HPDE6-E6E7 (cell line): ENCODE results near the gene PTPRK.

Experiments used
- DNase-seq: peaks from one replicate; pipeline ENCODE4 v3.0.0; 2011; ENCODE audit warnings: missing footprints; ENCODE audit errors: extremely low spot score

PTPRK gene

GRCh38 chr6:128150376-128150775, 370.0 kb downstream of the PTPRK start:
- no peak for DNase-seq

DNA sequence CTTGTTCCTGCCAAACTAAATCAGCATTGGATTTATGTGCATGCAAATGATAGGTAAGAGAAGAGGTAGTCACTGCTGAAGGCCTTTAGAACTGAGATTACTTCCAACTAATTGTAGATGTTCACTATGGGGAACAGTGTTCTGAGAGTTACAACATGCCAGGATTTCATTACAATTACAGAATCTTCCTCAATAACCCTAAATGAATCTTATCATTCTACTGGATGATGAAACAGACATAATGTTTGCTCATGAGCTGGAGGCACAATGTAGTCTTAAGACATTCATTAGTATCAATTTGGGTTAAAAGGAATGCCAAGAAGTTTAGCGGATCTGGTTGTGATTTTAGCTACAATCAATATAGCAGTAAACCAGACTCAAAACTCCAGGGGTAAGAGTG, 370.6 kb downstream of the PTPRK start:
- no peak for DNase-seq

- DNase-seq = no peak
These were observed 376.1 kb downstream of the PTPRK start for GRCh38 chr6:128144320-128144719.

DNA sequence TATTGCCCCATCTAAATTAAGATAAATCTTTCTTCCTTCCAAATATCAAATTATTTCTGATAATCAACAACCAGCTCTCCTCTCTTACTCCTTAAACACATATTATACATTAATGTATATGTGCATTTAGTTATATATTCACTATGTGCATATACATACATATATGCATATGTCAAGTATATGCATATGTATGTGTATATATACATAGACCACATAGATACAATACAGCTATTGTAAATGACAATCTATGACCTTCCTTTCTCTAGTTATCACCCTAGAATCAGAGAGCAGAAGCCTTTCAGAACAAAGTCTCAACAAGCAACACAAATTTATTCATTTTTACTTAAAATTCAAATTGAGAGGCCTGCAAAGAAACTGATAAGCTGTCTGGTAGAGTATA, 378.5 kb downstream of the PTPRK start:
- no peak for DNase-seq

- DNase-seq = no peak
These were observed 380.9 kb downstream of the PTPRK start for GRCh38 chr6:128139519-128139918.

GRCh38 chr6:128138694-128139093, 381.7 kb downstream of the PTPRK start:
- no peak for DNase-seq

GRCh38 chr6:128135325-128135724, 385.1 kb downstream of the PTPRK start:
- no peak for DNase-seq

DNA sequence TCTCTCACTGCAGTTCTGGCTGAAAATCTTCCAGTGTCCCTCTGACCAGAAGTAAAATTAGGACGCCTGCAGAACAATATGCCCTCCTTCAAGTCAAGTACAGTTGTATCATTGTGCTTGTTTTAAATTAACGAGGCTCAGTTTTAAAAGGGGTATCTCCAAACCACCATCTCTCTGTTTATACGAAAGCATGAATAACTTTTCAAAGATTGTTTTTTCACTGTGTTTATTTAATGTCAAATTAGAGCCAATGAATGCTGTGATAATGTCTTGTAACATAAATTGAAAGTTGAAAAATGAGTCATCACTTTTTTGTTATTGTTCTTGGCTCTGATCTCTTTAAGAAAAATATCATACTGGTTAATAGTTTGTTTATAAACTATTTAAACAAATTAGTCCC, 388.8 kb downstream of the PTPRK start:
- no peak for DNase-seq

- DNase-seq = no peak
These were observed 389.4 kb downstream of the PTPRK start for GRCh38 chr6:128131036-128131435.

DNA sequence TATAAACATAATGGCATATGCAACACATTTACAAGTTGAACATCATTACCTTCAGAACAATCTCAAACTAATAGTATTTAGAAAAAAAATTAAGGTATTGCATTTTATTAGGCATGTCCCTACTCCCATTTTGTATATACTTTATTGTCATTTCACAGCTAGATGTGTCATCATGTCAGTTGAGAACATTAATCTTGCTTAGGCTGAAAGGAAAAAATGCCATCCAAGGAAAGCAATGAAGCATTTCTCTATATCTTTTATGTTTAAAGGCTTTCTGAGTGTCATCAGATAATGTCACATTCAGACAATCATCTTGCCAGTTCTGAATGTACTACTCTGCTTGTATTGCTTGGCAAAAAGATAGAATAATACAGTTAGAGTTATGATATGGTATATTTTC, 390.7 kb downstream of the PTPRK start:
- no peak for DNase-seq

DNA sequence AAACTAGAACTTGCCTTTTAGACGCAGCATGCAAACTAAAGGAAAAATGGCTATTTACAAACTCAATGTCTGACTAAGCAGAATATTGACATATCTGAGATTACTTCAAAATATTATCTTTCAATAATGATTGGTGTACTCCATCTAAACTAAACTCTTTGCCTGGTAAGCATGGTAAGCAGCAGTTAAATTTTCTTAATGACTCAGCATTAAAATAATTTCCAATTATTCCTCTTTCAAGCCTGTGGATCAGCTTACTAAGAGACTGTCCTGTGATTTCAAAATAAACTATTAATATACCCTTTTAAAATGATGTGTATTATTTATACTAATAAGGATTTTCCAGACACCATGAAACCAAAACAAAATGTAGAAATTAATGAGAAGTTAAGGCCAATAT, 392.7 kb downstream of the PTPRK start:
- DNase-seq = no peak

- DNase-seq = no peak
These were observed 395.7 kb downstream of the PTPRK start for GRCh38 chr6:128124713-128125112.

- no peak for DNase-seq
These were observed 398.8 kb downstream of the PTPRK start for GRCh38 chr6:128121610-128122009.

- no peak for DNase-seq
These were observed 399.2 kb downstream of the PTPRK start for GRCh38 chr6:128121190-128121589.

- DNase-seq = no peak
These were observed 402.0 kb downstream of the PTPRK start for GRCh38 chr6:128118401-128118800.

- no peak for DNase-seq
These were observed 402.5 kb downstream of the PTPRK start for GRCh38 chr6:128117916-128118315.

GRCh38 chr6:128114164-128114563, 406.2 kb downstream of the PTPRK start:
- DNase-seq = no peak

DNA sequence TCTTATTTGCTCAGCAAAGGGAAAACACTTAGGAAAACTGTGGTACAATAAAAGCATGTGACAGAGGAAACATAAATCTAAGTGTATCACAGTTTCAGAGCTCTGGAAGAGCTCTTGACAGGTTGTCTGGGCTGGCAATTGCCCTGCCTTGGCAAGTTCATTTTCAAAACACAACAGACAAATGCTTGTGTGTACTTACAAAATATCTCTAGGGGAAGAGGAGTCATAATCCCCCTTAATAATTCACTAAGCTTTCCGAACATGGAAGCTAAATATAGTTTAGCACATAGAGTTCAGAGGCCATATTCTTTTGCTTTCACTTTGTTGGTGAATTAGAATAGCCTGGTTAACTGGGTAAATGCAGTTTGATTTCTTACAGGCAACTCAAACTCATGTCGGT, 407.9 kb downstream of the PTPRK start:
- DNase-seq = no peak

GRCh38 chr6:128111096-128111495, 409.3 kb downstream of the PTPRK start:
- DNase-seq = no peak

DNA sequence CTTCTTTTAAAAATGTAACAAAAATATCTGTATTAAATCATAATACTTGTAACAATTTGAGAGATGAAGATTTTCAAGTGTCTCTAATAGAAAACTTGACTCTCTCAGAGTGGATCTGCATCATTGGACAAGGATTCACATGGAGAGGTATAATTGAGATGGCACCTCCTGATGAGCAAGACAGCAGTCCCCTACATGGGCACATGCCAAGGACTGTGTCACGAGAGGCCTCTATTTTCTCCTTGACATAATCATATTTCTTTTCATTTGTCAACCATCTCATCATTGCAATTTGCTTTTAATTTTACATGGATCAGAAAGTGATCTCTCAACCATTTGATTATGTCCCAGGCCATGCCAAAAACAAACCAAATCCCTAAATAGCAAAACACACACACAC, 412.7 kb downstream of the PTPRK start:
- DNase-seq = no peak

DNA sequence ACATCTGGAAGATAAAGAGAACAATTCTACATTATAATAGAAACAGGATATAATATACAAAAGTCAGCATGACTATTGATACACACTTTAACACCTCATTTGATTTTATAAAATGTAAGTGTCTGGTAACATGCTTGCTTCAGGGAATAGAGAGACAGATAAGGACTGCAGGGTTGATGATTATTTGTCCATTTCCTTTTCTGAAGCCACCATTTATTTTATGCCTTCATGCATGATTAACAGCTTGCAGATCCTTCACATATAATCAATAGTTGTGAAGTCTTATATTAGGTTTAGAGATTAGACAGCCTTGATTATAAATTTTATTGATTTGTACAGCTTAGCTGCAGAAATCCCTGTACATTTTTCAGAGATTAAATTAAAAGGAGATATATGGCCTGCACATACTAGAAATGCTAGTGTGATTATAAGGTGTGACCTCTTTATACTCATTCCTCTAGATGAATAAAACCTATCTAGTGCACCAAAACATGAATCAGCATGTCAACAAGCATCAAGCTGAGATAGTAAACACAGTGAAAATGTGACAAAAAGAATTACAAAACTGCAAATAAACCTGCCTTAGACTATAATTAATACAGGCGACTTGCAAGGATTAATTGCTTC, 420.7 kb downstream of the PTPRK start:
- no peak for DNase-seq

DNA sequence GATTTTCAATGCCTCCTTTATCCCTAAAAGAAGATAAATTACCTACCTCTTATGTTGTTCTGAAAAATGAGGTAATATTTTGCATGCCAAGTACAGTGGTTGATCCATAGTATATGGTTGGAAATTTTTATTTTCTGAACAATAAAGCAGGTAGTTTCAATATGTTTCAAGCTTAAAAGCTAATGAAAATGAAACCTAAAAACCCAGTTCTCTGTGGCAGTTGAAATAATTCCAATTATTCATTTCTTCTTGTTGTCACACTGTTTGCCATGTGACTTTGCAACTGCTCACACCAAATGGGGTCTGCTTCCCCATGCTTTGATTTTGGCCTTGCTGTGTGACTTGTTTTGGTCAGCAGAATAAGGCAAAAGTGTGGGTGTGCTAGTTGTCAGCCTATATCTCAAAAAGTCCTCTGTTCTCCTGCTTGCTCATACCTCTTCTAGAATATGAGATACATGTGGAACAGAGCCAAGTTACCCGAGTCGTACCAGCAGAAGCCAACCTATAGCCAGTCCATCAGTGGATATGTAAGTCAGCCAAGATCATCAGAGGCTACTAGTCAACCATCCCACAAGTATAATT, 422.3 kb downstream of the PTPRK start:
- no peak for DNase-seq

GRCh38 chr6:128097009-128097408, 423.4 kb downstream of the PTPRK start:
- no peak for DNase-seq

DNA sequence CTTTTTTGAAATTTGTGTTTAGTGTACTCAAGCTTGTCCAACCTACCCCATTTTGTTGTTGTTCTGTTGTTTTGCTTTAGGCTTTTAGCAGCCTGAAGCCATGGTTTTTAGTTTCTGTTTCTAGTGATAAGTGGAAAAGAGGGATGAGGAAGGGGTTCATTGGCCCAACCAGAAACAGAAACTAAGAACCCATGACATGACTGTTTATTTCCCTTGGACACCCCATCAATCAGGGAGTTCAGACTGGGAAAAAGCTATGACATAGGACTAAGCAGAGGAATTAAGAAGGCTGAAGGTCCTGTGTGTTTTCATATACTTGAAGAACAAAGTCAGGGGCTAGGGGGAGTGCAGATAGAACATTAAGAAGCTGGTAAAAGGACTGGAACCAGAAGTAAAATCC, 425.0 kb downstream of the PTPRK start:
- DNase-seq = no peak
